ENCODE data around the gene PKNOX2.

DNA sequence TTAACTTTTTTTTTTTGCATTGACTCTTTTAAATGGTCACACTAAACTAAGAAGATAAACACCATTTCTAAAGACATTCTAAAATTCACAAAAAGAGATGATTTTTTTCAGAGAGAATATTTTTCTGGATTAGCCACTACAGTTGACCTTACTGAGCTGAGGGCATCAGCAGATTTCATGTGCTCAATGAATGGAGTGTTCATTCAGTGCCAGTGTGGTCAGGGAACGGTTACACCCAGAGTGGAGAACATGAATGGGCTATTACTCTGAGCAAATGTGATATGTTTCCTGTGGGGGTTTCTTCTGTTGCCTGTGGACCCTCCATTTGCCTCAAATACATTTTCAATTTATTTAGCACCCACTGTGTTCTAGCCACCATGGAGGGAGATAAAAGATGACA is 19.1 kb downstream of the PKNOX2 start:
- TF ChIP-seq, protein P1, sequence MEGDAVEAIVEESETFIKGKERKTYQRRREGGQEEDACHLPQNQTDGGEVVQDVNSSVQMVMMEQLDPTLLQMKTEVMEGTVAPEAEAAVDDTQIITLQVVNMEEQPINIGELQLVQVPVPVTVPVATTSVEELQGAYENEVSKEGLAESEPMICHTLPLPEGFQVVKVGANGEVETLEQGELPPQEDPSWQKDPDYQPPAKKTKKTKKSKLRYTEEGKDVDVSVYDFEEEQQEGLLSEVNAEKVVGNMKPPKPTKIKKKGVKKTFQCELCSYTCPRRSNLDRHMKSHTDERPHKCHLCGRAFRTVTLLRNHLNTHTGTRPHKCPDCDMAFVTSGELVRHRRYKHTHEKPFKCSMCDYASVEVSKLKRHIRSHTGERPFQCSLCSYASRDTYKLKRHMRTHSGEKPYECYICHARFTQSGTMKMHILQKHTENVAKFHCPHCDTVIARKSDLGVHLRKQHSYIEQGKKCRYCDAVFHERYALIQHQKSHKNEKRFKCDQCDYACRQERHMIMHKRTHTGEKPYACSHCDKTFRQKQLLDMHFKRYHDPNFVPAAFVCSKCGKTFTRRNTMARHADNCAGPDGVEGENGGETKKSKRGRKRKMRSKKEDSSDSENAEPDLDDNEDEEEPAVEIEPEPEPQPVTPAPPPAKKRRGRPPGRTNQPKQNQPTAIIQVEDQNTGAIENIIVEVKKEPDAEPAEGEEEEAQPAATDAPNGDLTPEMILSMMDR (IDR thresholded peaks at IDR 0.05), result no peak
- no peak for TF ChIP-seq POLR2A (IDR thresholded peaks at IDR 0.05)

Measured in lower leg skin (tissue), 3 donors.